Measurements from ENCODE around the gene EGF.

The EGF gene

GRCh38 chr4:110058677-110059076 lies 146.0 kb downstream of the EGF start:
- no peak overlapping the region for H2AFZ ChIP-seq (ENCODE audit: low read depth, low read length, severe bottlenecking)
- no peaks in the 10 kb centered on the region for H4K20me1 ChIP-seq (ENCODE audit: low read depth, low read length)
- no peaks in the 10 kb centered on the region for H3K36me3 ChIP-seq (ENCODE audit: low read length)
- H3K9ac ChIP-seq (ENCODE audit: low read length): no peak overlapping the region
- no peak overlapping the region for H3K4me3 ChIP-seq (ENCODE audit: insufficient read depth, low read length, poor library complexity, severe bottlenecking)
- no peaks in the 10 kb centered on the region for H3K27me3 ChIP-seq (ENCODE audit: low read length)
- TF ChIP-seq EZH2phosphoT487 (conservative IDR thresholded peaks at IDR 0.05; ENCODE audit: low read length): no peak
- TF ChIP-seq CTCF (IDR thresholded peaks at IDR 0.05; ENCODE audit: insufficient read depth, low read length, poor library complexity, severe bottlenecking): no peak
- H3K79me2 ChIP-seq (ENCODE audit: insufficient read depth, low read length): no peaks in the 10 kb centered on the region
- H3K9me3 ChIP-seq (ENCODE audit: insufficient read depth, low read length): no peaks in the 10 kb centered on the region
- no peaks in the 10 kb centered on the region for H3K9me2 ChIP-seq (replicated peaks; ENCODE audit: insufficient read depth, low read length)
- H3K4me2 ChIP-seq (ENCODE audit: low read depth, low read length, poor library complexity, severe bottlenecking): no peak overlapping the region
- no peaks in the 10 kb centered on the region for H3F3A ChIP-seq (ENCODE audit: insufficient read depth)
- no peak overlapping the region for H3K27ac ChIP-seq (ENCODE audit: low read depth, low read length)

- Histone ChIP-seq H3K4me3 (ENCODE audit: insufficient read depth, low read length, poor library complexity, severe bottlenecking) (no peak overlapping the region), H3K27ac (ENCODE audit: low read depth, low read length) (no peak overlapping the region), H3K9ac (ENCODE audit: low read length) (no peak overlapping the region), H3K9me3 (ENCODE audit: insufficient read depth, low read length) (no peaks in the 10 kb centered on the region), H4K20me1 (ENCODE audit: low read depth, low read length) (no peaks in the 10 kb centered on the region), H3K4me2 (ENCODE audit: low read depth, low read length, poor library complexity, severe bottlenecking) (no peak overlapping the region), H3F3A (ENCODE audit: insufficient read depth) (no peaks in the 10 kb centered on the region), H3K27me3 (ENCODE audit: low read length) (no peaks in the 10 kb centered on the region), H2AFZ (ENCODE audit: low read depth, low read length, severe bottlenecking) (no peak overlapping the region), H3K36me3 (ENCODE audit: low read length) (no peaks in the 10 kb centered on the region), H3K79me2 (ENCODE audit: insufficient read depth, low read length) (no peaks in the 10 kb centered on the region), H3K9me2 (replicated peaks; ENCODE audit: insufficient read depth, low read length) (no peaks in the 10 kb centered on the region)
- TF ChIP-seq CTCF (IDR thresholded peaks at IDR 0.05; ENCODE audit: insufficient read depth, low read length, poor library complexity, severe bottlenecking) (no peak), EZH2phosphoT487 (conservative IDR thresholded peaks at IDR 0.05; ENCODE audit: low read length) (no peak)
These were observed 147.0 kb downstream of the EGF start for GRCh38 chr4:110059556-110060191.

GRCh38 chr4:110061076-110061475 lies 148.4 kb downstream of the EGF start:
- Histone ChIP-seq H2AFZ (ENCODE audit: low read depth, low read length, severe bottlenecking) (no peak overlapping the region), H3K27me3 (ENCODE audit: low read length) (no peaks in the 10 kb centered on the region), H3K9me3 (ENCODE audit: insufficient read depth, low read length) (no peaks in the 10 kb centered on the region), H3K4me2 (ENCODE audit: low read depth, low read length, poor library complexity, severe bottlenecking) (no peak overlapping the region), H3K27ac (ENCODE audit: low read depth, low read length) (no peak overlapping the region), H3K79me2 (ENCODE audit: insufficient read depth, low read length) (no peaks in the 10 kb centered on the region), H4K20me1 (ENCODE audit: low read depth, low read length) (no peaks in the 10 kb centered on the region), H3K4me3 (ENCODE audit: insufficient read depth, low read length, poor library complexity, severe bottlenecking) (no peak overlapping the region), H3K9me2 (replicated peaks; ENCODE audit: insufficient read depth, low read length) (no peaks in the 10 kb centered on the region), H3K9ac (ENCODE audit: low read length) (no peak overlapping the region), H3F3A (ENCODE audit: insufficient read depth) (no peaks in the 10 kb centered on the region), H3K36me3 (ENCODE audit: low read length) (no peaks in the 10 kb centered on the region)
- TF ChIP-seq EZH2phosphoT487 (conservative IDR thresholded peaks at IDR 0.05; ENCODE audit: low read length) (no peak), CTCF (IDR thresholded peaks at IDR 0.05; ENCODE audit: insufficient read depth, low read length, poor library complexity, severe bottlenecking) (no peak)

Data from SU-DHL-6 (cell line).